Type B pancreatic cell (in vitro differentiated cells): ENCODE results near the gene SCAPER. TPM values are rescaled to one million over a fixed set of nuclear protein-coding genes. Genes with fewer than 3 reads are reported as not detected.

Experiments used
- DNase-seq: peaks from one replicate; pipeline ENCODE4 v3.0.0; 2021; ENCODE audit warnings: mixed read lengths; ENCODE audit not compliant: unreplicated experiment; ENCODE audit errors: extremely low spot score
- H3K27ac Mint-ChIP-seq: 2 replicates; pipeline ENCODE4 v1.8.0; 2021; ENCODE audit warnings: mild to moderate bottlenecking, mixed read lengths
- H3K27me3 Mint-ChIP-seq: 2 replicates; pipeline ENCODE4 v1.8.0; 2021; ENCODE audit warnings: mixed read lengths
- H3K36me3 Mint-ChIP-seq: 2 replicates; pipeline ENCODE4 v1.8.0; 2021; ENCODE audit warnings: mixed read lengths
- H3K4me1 Mint-ChIP-seq: one replicate; pipeline ENCODE4 v1.8.0; 2021; ENCODE audit warnings: mixed read lengths; ENCODE audit not compliant: unreplicated experiment
- H3K4me3 Mint-ChIP-seq: 2 replicates; pipeline ENCODE4 v1.8.0; 2021; ENCODE audit warnings: mild to moderate bottlenecking, mixed read lengths
- H3K9me3 Mint-ChIP-seq: 2 replicates; pipeline ENCODE4 v1.8.0; 2021; ENCODE audit warnings: mixed read lengths
- CTCF ChIP-seq: fragments of 200-600 bp; sonication (generic); conservative IDR thresholded peaks from 2 replicates; pipeline ENCODE4 v1.5.0; 2021; ENCODE audit warnings: antibody characterized with exemption, mild to moderate bottlenecking
- total RNA-seq: library from RNA; stranded (reverse); gene quantifications from 2 replicates; pipeline ENCODE4 v1.2.1, GENCODE V29; 2021; ENCODE audit warnings: low replicate concordance

Gene SCAPER
- total RNA-seq, 1 donor from 2014 or later, result 26.6 TPM

DNA sequence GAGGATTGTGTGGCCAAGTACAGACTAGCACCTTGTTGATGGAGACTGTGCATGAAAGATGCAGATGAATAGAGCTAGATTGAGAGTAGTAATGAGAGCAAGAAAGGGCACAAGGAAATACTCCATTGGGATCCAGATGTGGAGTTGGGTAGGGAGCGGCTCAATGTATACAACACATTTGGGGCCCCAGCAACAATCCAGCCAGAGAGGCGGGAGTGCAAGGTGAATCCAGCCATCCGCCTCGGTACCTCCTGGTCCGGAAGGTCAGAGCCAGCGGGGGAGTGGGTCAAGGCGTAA lies 559.6 kb downstream of the SCAPER start:
- TF ChIP-seq CTCF, result no peak
- Mint-ChIP-seq H3K27ac (peak overlapping the region; percentile 22), H3K4me1 (peaks cover 13% of the 10 kb centered on the region), H3K9me3 (no peaks in the 10 kb centered on the region), H3K4me3 (peak overlapping the region; percentile 82), H3K27me3 (peaks cover 86% of the 10 kb centered on the region), H3K36me3 (peaks cover 7% of the 10 kb centered on the region)
- DNase-seq, result no peak

DNA sequence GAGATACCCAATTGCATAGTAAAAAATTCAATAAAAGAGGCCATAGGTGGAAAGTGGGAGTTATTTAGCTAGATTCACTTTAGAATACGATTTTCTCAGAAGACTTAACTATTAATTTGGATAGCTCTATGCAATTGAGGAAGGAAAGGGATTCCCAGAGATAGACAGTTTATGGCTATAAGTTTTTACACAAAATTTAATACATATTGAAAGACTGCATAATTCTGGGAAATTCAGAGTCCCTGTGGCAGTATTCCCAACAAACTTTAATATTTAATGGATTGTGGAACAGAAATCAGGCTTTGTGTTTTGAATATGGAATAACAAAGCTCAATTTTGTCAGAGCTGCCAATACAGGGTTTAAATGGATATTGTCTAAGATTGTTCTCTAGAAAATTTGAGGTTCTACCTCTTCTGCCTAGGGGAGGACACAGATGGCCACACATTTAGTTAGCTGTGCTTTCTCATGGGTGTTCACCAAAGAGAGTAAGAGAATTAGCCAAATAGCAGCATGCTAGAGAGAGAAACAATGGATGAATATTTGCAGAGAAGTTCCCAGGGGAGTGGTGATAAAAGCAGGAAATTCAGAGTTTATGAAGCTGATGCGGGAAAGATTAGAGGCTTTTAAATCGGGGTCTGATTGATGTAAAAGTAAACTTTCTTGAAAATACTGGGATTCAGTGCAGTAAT lies 560.1 kb downstream of the SCAPER start:
- H3K4me3 Mint-ChIP-seq, result peak overlapping the region; percentile 82
- no peak for TF ChIP-seq CTCF
- peaks cover 86% of the 10 kb centered on the region for H3K27me3 Mint-ChIP-seq
- no peak for DNase-seq
- peaks cover 7% of the 10 kb centered on the region for H3K36me3 Mint-ChIP-seq
- H3K4me1 Mint-ChIP-seq, result peaks cover 13% of the 10 kb centered on the region
- peak overlapping the region; percentile 22 for H3K27ac Mint-ChIP-seq
- no peaks in the 10 kb centered on the region for H3K9me3 Mint-ChIP-seq

DNA sequence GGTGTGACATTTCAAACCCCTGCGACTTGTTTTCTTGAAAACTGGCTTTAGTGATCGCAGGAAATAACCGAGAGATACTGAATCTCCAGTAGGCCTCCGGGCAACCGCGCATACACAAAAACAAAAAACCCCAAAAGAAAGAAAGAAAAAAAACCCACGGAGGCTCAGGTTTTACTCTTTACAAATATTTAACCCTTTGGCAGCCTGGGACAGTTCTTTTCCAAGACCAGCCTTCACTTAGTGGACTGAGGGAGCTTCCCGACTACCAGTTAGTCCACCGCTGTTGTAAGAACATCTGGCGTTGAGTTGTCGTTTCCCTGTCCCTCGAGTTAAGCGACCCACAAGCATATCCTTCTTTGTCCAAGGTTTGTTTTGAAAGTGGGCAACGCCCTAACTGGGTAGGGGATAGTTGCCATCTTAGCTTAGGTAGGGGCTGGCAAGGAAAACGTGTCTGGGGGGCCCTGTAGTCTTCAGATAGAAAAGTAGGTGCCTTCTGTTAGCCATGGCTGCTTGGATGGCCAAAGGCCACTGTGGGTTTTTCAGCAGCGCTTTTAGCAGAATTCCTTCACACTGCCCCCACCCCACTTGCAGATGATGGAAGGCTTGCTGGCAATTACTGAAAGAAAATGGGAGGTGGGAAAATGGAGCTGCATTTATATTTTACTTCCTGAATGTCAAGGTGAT lies 561.7 kb downstream of the SCAPER start:
- Mint-ChIP-seq H3K4me3 (peak overlapping the region; percentile 58), H3K9me3 (no peaks in the 10 kb centered on the region)

DNA sequence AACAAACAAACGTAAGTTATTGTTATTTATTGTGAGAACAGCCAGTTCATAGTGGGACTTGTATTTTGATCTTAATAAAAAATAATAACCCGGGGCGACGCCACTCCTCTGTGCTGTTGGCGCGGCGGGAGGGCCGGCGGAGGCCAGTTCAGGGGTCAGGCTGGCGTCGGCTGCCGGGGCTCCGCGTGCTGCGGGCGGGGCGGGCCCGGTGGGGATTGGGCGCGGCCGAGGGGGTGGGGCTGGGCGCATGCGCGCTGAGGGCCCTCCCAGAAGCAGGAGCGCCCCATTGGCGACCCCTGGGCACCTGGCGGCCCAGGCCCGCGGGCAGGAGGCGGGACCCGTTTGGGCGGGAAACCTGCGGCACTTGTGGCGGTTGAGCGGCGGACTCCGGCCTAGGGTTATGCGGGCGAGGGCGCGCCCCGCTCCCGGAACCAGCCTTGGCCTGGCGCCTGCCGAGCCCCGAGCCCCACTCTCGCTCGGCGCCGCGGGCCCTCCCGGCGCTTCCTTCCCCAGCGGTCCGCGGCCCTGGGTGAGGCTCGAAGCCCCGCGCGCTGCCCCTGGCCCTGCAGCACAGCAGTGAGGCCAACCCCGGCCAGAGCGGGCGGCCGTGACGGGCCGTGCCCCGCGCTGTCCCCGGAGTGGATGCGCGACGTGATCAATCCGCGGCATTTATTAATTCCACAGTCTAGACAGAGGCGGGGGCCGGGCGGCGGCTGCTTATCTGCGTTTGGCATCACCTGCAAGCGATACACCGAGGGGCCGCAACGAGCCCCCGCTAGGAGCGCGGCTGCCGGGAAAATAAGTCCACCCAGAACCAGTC lies 562.5 kb downstream of the SCAPER start:
- Mint-ChIP-seq H3K9me3 (no peaks in the 10 kb centered on the region), H3K4me3 (peak overlapping the region; percentile 85), H3K36me3 (peaks cover 3% of the 10 kb centered on the region), H3K27ac (peak overlapping the region; percentile 69), H3K4me1 (peaks cover 18% of the 10 kb centered on the region), H3K27me3 (peaks cover 82% of the 10 kb centered on the region)
- DNase-seq, result no peak
- no peak for TF ChIP-seq CTCF

More for the DNA sequence above, 561.7 kb downstream of the SCAPER start:
- peaks cover 87% of the 10 kb centered on the region for H3K27me3 Mint-ChIP-seq
- H3K4me1 Mint-ChIP-seq, result peaks cover 16% of the 10 kb centered on the region
- no peak overlapping the region for H3K27ac Mint-ChIP-seq
- TF ChIP-seq CTCF, result no peak
- peaks cover 6% of the 10 kb centered on the region for H3K36me3 Mint-ChIP-seq
- DNase-seq, result no peak

- no peak for DNase-seq
- H3K9me3 Mint-ChIP-seq, result no peaks in the 10 kb centered on the region
- H3K4me3 Mint-ChIP-seq, result peak overlapping the region; percentile 85
- peak overlapping the region; percentile 69 for H3K27ac Mint-ChIP-seq
- H3K4me1 Mint-ChIP-seq, result peaks cover 22% of the 10 kb centered on the region
- peaks cover 84% of the 10 kb centered on the region for H3K27me3 Mint-ChIP-seq
- peaks cover 3% of the 10 kb centered on the region for H3K36me3 Mint-ChIP-seq
- no peak for TF ChIP-seq CTCF
These were observed 563.1 kb downstream of the SCAPER start for GRCh38 chr15:76342058-76342381.
